ENCODE results near the gene CLDN18. TPM values are rescaled to one million over a fixed set of nuclear protein-coding genes. Genes with fewer than 3 reads are reported as not detected.

CLDN18 gene
- total and polyA plus RNA-seq, 9 of the 15 experiments (the other 6 are each of a cell fraction or from before 2014, with no cell fraction given): 0.11 TPM; not detected in 8

DNA sequence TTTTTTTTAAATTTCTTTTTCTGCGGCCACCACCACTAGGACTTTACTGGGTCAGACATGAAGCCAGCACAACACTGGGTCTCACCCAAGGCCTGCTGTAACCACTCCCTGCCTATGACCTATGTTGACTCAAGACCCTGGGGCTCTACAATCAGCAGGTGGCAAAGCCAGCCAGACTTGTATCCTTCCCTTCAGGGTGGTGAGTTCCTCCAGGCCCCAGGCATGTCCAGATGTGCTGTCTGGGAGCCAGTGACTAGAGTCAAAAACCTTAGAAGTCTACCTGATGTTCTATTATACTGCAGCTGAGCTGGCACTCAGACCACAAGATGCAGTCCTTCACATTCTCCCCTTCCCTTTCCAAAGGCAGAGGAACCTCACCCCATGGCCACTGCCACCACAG lies 31.6 kb upstream of the CLDN18 start:
- no peaks in the 10 kb centered on the region for H3K36me3 ChIP-seq (ENCODE audit: control insufficient read depth, insufficient read depth, low read length)
- no peaks in the 10 kb centered on the region for H3K79me2 ChIP-seq (ENCODE audit: control insufficient read depth, insufficient read depth, low read length)
- no peaks in the 10 kb centered on the region for H3K27me3 ChIP-seq (ENCODE audit: control insufficient read depth in 2 of 2, insufficient read depth in 2 of 2, low read length in 2 of 2)
- no peak overlapping the region for H3K9ac ChIP-seq (ENCODE audit: insufficient read depth in 1 of 2, low read depth in 2 of 2, low read length in 2 of 2)
- no peak overlapping the region for H3K4me3 ChIP-seq
- no peak overlapping the region for H3K4me2 ChIP-seq (ENCODE audit: insufficient read depth, low read length)
- TF ChIP-seq ZNF449 (CRISPR knock-in tag; IDR thresholded peaks at IDR 0.05) (no peak), MTA1 (IDR thresholded peaks at IDR 0.05; ENCODE audit: borderline replicate concordance) (no peak), LARP7 (IDR thresholded peaks at IDR 0.05) (no peak), ZBTB12 (CRISPR knock-in tag; IDR thresholded peaks at IDR 0.05) (no peak), ZBTB7A (IDR thresholded peaks at IDR 0.05; ENCODE audit: borderline replicate concordance, control insufficient read depth, low read depth, low read length) (no peak), THRA (IDR thresholded peaks at IDR 0.05) (no peak), SMARCA5 (IDR thresholded peaks at IDR 0.05) (no peak), ADNP (tag; IDR thresholded peaks at IDR 0.05) (no peak)
- TF ChIP-seq, protein P1, sequence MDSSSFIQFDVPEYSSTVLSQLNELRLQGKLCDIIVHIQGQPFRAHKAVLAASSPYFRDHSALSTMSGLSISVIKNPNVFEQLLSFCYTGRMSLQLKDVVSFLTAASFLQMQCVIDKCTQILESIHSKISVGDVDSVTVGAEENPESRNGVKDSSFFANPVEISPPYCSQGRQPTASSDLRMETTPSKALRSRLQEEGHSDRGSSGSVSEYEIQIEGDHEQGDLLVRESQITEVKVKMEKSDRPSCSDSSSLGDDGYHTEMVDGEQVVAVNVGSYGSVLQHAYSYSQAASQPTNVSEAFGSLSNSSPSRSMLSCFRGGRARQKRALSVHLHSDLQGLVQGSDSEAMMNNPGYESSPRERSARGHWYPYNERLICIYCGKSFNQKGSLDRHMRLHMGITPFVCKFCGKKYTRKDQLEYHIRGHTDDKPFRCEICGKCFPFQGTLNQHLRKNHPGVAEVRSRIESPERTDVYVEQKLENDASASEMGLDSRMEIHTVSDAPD (CRISPR knock-in tag; IDR thresholded peaks at IDR 0.05): no peak
- H3K4me1 ChIP-seq (replicated peaks in 1 of 2; ENCODE audit: control insufficient read depth in 2 of 2, insufficient read depth in 2 of 2, low read length in 2 of 2): no peaks in the 10 kb centered on the region
- no peak overlapping the region for H2AFZ ChIP-seq (ENCODE audit: low read depth, low read length)
- no peaks in the 10 kb centered on the region for H3K9me1 ChIP-seq (ENCODE audit: control insufficient read depth, insufficient read depth, low read length)
- in situ Hi-C loops (cut with MboI) (no loop called here), intact Hi-C loops (cut with micrococcal nuclease) (no loop called here)
- no peaks in the 10 kb centered on the region for H4K20me1 ChIP-seq (replicated peaks; ENCODE audit: control insufficient read depth, insufficient read depth, low read length)
- ATAC-seq (no peak), FAIRE-seq (no peak), DNase-seq (ENCODE audit: extremely low read depth in 1 of 4, low spot score in 3 of 4) (no peak)
- BruUV-seq (replicated peaks): no TSS peak
- ChIA-PET POLR2A (no interaction called here), CTCF (ENCODE audit: low intra/inter-chr PET ratio) (no interaction called here)
- H3K9me3 ChIP-seq (replicated peaks; ENCODE audit: control insufficient read depth, insufficient read depth, low read depth, low read length): no peaks in the 10 kb centered on the region
- 0% methylated on average over 1 of the region's 1 CpG for WGBS (ENCODE audit: insufficient coverage, low coverage, missing lambda C conversion rate)
- no peak overlapping the region for H3K27ac ChIP-seq (ENCODE audit: extremely low read depth, low read depth, low read length)
